ENCODE measurements around the gene SLC41A1.

DNA sequence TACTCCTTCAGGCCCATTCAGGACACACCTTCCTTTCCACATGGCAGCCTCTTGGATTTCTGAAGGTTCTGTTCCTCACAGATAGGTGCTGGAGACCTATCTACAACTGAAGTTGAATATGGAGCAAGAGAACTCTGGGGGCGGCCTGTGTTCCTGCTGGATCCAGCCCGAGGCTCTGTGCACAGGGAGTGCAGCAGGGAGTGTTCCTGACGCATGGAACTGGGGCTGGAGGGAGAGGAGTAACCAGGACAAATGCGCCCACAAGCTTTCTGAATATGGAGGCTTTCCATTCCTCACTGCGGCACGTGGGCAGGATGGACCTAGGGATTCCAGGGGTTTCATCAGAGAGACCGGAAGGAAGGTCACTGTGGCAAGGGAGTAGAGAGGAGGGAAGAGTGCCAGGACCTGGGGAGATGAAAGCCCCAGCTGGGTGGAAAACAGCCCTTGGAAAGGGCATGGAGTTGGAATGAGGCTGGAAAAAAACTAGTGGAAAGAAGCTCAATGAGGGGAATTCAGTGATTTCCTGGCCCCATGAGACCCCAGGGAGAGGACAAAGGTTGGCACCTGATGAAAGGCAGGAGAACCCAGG, 24.5 kb upstream of the SLC41A1 start:
- TF ChIP-seq, protein P1, sequence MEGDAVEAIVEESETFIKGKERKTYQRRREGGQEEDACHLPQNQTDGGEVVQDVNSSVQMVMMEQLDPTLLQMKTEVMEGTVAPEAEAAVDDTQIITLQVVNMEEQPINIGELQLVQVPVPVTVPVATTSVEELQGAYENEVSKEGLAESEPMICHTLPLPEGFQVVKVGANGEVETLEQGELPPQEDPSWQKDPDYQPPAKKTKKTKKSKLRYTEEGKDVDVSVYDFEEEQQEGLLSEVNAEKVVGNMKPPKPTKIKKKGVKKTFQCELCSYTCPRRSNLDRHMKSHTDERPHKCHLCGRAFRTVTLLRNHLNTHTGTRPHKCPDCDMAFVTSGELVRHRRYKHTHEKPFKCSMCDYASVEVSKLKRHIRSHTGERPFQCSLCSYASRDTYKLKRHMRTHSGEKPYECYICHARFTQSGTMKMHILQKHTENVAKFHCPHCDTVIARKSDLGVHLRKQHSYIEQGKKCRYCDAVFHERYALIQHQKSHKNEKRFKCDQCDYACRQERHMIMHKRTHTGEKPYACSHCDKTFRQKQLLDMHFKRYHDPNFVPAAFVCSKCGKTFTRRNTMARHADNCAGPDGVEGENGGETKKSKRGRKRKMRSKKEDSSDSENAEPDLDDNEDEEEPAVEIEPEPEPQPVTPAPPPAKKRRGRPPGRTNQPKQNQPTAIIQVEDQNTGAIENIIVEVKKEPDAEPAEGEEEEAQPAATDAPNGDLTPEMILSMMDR (IDR thresholded peaks at IDR 0.05), result no peak
- no peak for TF ChIP-seq POLR2A (IDR thresholded peaks at IDR 0.05)

Data from vagina (tissue), 2 donors.